Bronchial epithelial cell (primary cell): Measurements from ENCODE around the gene TASP1. TPM values are rescaled to one million over a fixed set of nuclear protein-coding genes. Genes with fewer than 3 reads are reported as not detected.

Experiments used
- DNase-seq: peaks from one replicate; pipeline ENCODE4 v3.0.0-alpha.2; 2010; ENCODE audit warnings: low read depth
- FAIRE-seq: peaks from 2 replicates; lab custom pipeline; 2011; peaks lifted over from hg19 to GRCh38; lab: Jason Lieb, UNC
- H3K27me3 ChIP-seq: 2 replicates; pipeline ENCODE4 v1.5.1; 2011; ENCODE audit warnings: low read length; ENCODE audit not compliant: control insufficient read depth, insufficient read depth
- H3K36me3 ChIP-seq: 2 replicates; pipeline ENCODE4 v1.5.1; 2011; ENCODE audit warnings: low read length; ENCODE audit not compliant: control insufficient read depth, insufficient read depth
- H3K4me3 ChIP-seq: 2 replicates; pipeline ENCODE4 v1.5.1; 2011; ENCODE audit warnings: mild to moderate bottlenecking, low read depth, low read length, control low read depth
- total RNA-seq: library from RNA; depleted of rRNA; stranded (reverse); fragments of >200 nt; gene quantifications from 2 replicates; pipeline ENCODE4 v1.2.1, GENCODE V29; 2014
- TF ChIP-seq, protein P1 (sequence below): IDR thresholded peaks from 2 replicates; pipeline ENCODE4 v1.5.1; 2011; ENCODE audit warnings: mild to moderate bottlenecking, moderate library complexity, low read length, control low read depth, inconsistent platforms; ENCODE audit not compliant: insufficient read depth, severe bottlenecking

Gene TASP1
- total RNA-seq, 1 donor from 2014 or later = 18.7 TPM

DNA sequence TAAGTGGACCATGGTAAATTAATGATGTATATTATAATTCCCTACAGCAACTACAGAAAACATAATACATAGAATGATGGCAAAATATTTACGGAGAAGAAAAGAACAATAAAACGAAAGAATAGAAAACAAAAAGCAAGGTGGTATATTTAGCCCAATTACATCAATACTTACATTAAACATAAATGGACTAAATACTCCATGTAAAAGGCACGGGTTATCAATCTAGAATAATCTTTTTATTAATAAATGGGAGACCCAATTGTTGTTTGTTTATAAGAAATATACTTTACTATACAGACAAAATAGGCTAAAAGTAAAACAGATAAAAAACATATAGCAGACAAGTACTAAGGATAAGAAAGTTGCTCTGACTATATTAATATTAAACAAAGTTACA is 137.2 kb downstream of the TASP1 start:
- DNase-seq = no peak
- Histone ChIP-seq H3K4me3 (no peak overlapping the region), H3K36me3 (no peaks in the 10 kb centered on the region), H3K27me3 (no peaks in the 10 kb centered on the region)
- no peak for FAIRE-seq
- TF ChIP-seq, protein P1, sequence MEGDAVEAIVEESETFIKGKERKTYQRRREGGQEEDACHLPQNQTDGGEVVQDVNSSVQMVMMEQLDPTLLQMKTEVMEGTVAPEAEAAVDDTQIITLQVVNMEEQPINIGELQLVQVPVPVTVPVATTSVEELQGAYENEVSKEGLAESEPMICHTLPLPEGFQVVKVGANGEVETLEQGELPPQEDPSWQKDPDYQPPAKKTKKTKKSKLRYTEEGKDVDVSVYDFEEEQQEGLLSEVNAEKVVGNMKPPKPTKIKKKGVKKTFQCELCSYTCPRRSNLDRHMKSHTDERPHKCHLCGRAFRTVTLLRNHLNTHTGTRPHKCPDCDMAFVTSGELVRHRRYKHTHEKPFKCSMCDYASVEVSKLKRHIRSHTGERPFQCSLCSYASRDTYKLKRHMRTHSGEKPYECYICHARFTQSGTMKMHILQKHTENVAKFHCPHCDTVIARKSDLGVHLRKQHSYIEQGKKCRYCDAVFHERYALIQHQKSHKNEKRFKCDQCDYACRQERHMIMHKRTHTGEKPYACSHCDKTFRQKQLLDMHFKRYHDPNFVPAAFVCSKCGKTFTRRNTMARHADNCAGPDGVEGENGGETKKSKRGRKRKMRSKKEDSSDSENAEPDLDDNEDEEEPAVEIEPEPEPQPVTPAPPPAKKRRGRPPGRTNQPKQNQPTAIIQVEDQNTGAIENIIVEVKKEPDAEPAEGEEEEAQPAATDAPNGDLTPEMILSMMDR = no peak

DNA sequence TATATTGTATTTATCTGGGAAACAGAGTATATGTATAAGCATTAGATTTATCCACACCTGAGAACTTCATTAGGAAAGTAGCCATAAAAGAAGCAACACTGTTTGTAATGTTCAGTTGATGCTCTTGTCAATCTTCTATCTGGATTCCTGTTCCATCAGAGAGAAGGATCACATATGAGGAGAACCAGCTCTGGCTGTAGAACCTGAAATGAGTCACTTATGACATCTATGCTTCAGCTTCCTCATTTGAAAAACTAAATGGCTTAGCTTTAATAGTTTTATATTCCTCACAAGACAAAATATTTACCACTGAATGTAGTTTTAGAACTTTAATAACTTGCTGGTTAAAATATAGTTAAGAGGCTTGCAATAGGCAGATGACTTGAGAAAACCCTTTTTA is 144.7 kb downstream of the TASP1 start:
- TF ChIP-seq, protein P1 = no peak
- DNase-seq (peak; percentile 69), FAIRE-seq (no peak)
- Histone ChIP-seq H3K4me3 (no peak overlapping the region), H3K36me3 (no peaks in the 10 kb centered on the region), H3K27me3 (no peaks in the 10 kb centered on the region)

GRCh38 chr20:13493143-13493542 is 145.6 kb downstream of the TASP1 start:
- TF ChIP-seq, protein P1 = no peak
- Histone ChIP-seq H3K4me3 (no peak overlapping the region), H3K27me3 (no peaks in the 10 kb centered on the region), H3K36me3 (no peaks in the 10 kb centered on the region)
- FAIRE-seq (no peak), DNase-seq (no peak)

GRCh38 chr20:13492001-13492481 is 146.7 kb downstream of the TASP1 start:
- TF ChIP-seq, protein P1 = no peak
- FAIRE-seq (no peak), DNase-seq (peak; percentile 74)
- Histone ChIP-seq H3K4me3 (no peak overlapping the region), H3K27me3 (no peaks in the 10 kb centered on the region), H3K36me3 (no peaks in the 10 kb centered on the region)

DNA sequence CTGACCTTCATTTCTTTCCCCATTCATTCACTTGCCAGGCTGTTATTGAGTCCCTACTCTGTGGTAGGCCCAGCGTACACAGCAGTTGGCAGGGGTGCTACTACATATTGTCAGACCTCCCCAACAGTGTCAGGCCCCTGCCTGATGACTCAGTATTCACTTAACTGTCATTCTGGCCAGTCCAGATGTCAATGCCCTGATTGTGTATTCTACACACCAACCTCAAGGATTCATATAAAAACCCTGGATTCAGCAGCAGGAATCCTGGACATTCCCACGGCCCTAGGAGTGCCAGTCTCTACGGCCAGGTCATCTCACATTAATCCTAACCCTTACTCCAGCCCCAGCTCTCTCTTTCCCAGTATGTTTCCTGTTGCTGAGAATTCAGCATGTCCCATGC is 151.5 kb downstream of the TASP1 start:
- DNase-seq (no peak), FAIRE-seq (no peak)
- TF ChIP-seq, protein P1 = no peak
- Histone ChIP-seq H3K4me3 (no peak overlapping the region), H3K27me3 (no peaks in the 10 kb centered on the region), H3K36me3 (no peaks in the 10 kb centered on the region)

DNA sequence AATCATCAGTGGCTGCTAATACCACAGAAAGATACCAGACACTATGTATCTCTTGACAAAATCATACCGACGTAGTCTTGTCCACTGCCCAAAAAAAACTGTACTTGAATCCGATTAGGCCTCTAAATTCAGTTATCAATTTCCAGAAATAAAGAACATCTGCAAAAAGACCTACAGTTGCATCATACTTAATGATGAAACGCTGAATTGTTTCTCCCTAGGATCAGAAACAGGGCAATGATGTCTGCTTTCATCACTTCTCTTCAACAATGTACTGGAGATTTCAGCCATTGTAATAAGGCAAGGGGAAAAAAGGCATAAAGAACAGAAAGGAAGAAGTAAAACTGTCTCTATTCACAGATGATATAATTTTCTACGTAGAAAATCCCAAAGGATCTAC is 152.0 kb downstream of the TASP1 start:
- no peak overlapping the region for H3K4me3 ChIP-seq
- H3K36me3 ChIP-seq = no peaks in the 10 kb centered on the region
- FAIRE-seq (no peak), DNase-seq (no peak)
- TF ChIP-seq, protein P1 = no peak
- H3K27me3 ChIP-seq = no peaks in the 10 kb centered on the region
